Subcutaneous abdominal adipose tissue (tissue), 5 donors: ENCODE results near the gene GLE1.

Experiments
- H3K27ac ChIP-seq: one replicate; pipeline ENCODE4 v1.7.0; 2013; ENCODE audit warnings: low read depth, mild to moderate bottlenecking, inconsistent platforms, low read length, moderate library complexity
- H3K27me3 ChIP-seq, 5 donors: one replicate each; pipeline ENCODE4 v1.7.0; 2013; ENCODE audit warnings: low read length in 5 of 5, inconsistent platforms in 1 of 5; ENCODE audit not compliant: control insufficient read depth in 5 of 5, insufficient read depth in 4 of 5
- H3K36me3 ChIP-seq, 5 donors: one replicate each; pipeline ENCODE4 v1.7.0; 2013; ENCODE audit warnings: low read length in 5 of 5; ENCODE audit not compliant: control insufficient read depth in 5 of 5, insufficient read depth in 5 of 5
- H3K4me1 ChIP-seq, 5 donors: one replicate each; pipeline ENCODE4 v1.7.0; 2013; ENCODE audit warnings: low read length in 5 of 5, mild to moderate bottlenecking in 3 of 5, moderate library complexity in 1 of 5; ENCODE audit not compliant: control insufficient read depth in 5 of 5, insufficient read depth in 5 of 5
- H3K4me3 ChIP-seq, 5 donors: one replicate each; pipeline ENCODE4 v1.7.0; 2013; ENCODE audit warnings: low read length in 5 of 5, low read depth in 1 of 5
- H3K9ac ChIP-seq, 5 donors: one replicate each; pipeline ENCODE4 v1.7.0; 2013; ENCODE audit warnings: low read length in 5 of 5, mild to moderate bottlenecking in 4 of 5, moderate library complexity in 3 of 5
- H3K9me3 ChIP-seq, 5 donors: one replicate each; pipeline ENCODE4 v1.7.0; 2013; ENCODE audit warnings: low read length in 5 of 5; ENCODE audit not compliant: control insufficient read depth in 5 of 5
- donor health status: healthy.
- donor health status: healthy.
- donor health status: healthy.
- donor health status: healthy.
- donor health status: healthy.

Gene GLE1

DNA sequence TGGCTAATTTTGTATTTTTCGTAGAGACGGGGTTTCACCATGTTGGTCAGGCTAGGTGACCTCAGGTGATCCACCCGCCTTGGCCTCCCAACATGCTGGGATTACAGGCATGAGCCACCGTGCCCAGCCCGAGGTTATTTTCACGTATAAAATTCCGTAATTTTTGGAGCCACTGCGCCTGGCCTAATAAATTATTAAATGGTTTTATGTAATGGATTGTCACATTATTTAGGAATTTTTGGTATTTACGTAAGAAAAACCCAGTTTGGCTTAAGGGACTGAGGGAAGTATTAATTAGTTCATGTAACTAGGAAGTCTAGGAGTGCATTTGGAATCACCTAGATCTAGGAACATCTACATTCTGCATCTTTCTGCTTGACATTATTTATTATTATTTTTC, 8.3 kb downstream of the GLE1 start:
- Histone ChIP-seq H3K9me3 (no peaks in the 10 kb centered on the region), H3K4me3 (no peak overlapping the region), H3K27me3 (no peaks in the 10 kb centered on the region), H3K4me1 (no peaks in the 10 kb centered on the region), H3K27ac (no peak overlapping the region), H3K9ac (no peak overlapping the region), H3K36me3 (peaks cover 11 to 62% (median 43%) of the 10 kb centered on the region in 5 donors)

GRCh38 chr9:128521956-128522355, 17.4 kb downstream of the GLE1 start:
- H3K27ac ChIP-seq = no peak overlapping the region
- H3K9ac ChIP-seq = no peak overlapping the region
- H3K27me3 ChIP-seq = no peaks in the 10 kb centered on the region
- H3K9me3 ChIP-seq = no peaks in the 10 kb centered on the region
- H3K36me3 ChIP-seq = peaks cover 19 to 67% (median 41%) of the 10 kb centered on the region in 5 donors
- H3K4me3 ChIP-seq = no peak overlapping the region
- peaks cover 0 to 8% (median 0%) of the 10 kb centered on the region in 5 donors for H3K4me1 ChIP-seq

- H3K4me3 ChIP-seq = no peak overlapping the region
- no peaks in the 10 kb centered on the region for H3K27me3 ChIP-seq
- H3K36me3 ChIP-seq = peaks cover 19 to 70% (median 43%) of the 10 kb centered on the region in 5 donors
- no peak overlapping the region for H3K27ac ChIP-seq
- H3K9me3 ChIP-seq = no peaks in the 10 kb centered on the region
- peaks cover 0 to 8% (median 0%) of the 10 kb centered on the region in 5 donors for H3K4me1 ChIP-seq
- H3K9ac ChIP-seq = peak overlapping the region in 1 of 5 donors; percentile 35
Observed at GRCh38 chr9:128523199-128523925, 18.8 kb downstream of the GLE1 start.

DNA sequence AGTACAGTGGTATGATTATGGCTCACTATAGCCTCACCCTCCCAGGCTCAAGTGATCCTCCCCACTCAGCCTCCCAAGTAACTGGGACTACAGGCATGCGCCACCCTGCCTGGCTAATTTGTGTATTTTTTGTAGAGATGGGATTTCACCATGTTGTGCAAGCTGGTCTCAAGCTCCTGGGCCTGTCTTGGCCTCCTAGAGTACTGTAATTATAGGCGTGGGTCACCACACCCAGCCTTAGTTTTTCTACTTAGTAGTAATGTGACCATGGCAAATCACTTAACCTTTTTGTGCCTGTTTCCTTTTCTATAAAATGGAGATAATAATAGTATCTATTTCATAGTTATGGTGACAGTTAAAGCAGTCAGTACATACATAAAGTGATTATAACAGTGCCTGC, 22.2 kb downstream of the GLE1 start:
- Histone ChIP-seq H3K4me3 (no peak overlapping the region), H3K9me3 (no peaks in the 10 kb centered on the region), H3K27ac (no peak overlapping the region), H3K9ac (no peak overlapping the region), H3K27me3 (no peaks in the 10 kb centered on the region), H3K4me1 (peaks cover 0 to 25% (median 0%) of the 10 kb centered on the region in 5 donors), H3K36me3 (peaks cover 24 to 84% (median 54%) of the 10 kb centered on the region in 5 donors)

GRCh38 chr9:128528445-128529160, 24.1 kb downstream of the GLE1 start:
- Histone ChIP-seq H3K27ac (no peak overlapping the region), H3K9me3 (no peaks in the 10 kb centered on the region), H3K36me3 (peaks cover 23 to 84% (median 52%) of the 10 kb centered on the region in 5 donors), H3K4me3 (no peak overlapping the region), H3K4me1 (peaks cover 0 to 19% (median 0%) of the 10 kb centered on the region in 5 donors), H3K9ac (peak overlapping the region in 2 of 5 donors; percentile 7 to 17), H3K27me3 (no peaks in the 10 kb centered on the region)

DNA sequence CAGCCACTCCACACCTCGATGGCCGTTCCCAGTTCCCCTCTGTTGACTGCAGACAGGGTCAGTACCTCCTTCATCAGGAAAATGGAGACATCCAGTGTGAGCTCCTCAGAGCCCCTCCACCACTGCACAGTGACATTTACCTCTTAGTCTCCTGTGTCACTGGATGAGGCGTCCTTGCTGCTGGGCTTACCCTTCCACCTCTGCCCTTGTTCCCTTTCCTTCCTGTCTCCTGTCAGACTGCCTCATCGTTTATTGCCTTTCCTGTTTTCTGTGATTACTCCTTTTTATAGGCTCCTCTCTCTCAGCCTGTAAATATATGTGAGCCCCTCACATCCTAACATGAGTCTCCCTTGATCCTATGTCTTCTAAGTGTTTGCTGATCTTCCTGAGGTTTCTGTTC, 24.7 kb downstream of the GLE1 start:
- peaks cover 23 to 84% (median 55%) of the 10 kb centered on the region in 5 donors for H3K36me3 ChIP-seq
- H3K27me3 ChIP-seq = no peaks in the 10 kb centered on the region
- H3K27ac ChIP-seq = no peak overlapping the region

GRCh38 chr9:128532581-128532980, 28.1 kb downstream of the GLE1 start:
- H3K27ac ChIP-seq = no peak overlapping the region
- peaks cover 18 to 77% (median 46%) of the 10 kb centered on the region in 5 donors for H3K36me3 ChIP-seq
- H3K4me3 ChIP-seq = no peak overlapping the region
- H3K4me1 ChIP-seq = peaks cover 0 to 17% (median 0%) of the 10 kb centered on the region in 5 donors
- H3K9me3 ChIP-seq = no peaks in the 10 kb centered on the region
- H3K27me3 ChIP-seq = no peaks in the 10 kb centered on the region
- H3K9ac ChIP-seq = no peak overlapping the region

More for the DNA sequence above, 24.7 kb downstream of the GLE1 start:
- H3K9ac ChIP-seq = peak overlapping the region in 2 of 5 donors; percentile 7 to 17
- H3K9me3 ChIP-seq = no peaks in the 10 kb centered on the region
- peaks cover 0 to 17% (median 0%) of the 10 kb centered on the region in 5 donors for H3K4me1 ChIP-seq
- H3K4me3 ChIP-seq = no peak overlapping the region

DNA sequence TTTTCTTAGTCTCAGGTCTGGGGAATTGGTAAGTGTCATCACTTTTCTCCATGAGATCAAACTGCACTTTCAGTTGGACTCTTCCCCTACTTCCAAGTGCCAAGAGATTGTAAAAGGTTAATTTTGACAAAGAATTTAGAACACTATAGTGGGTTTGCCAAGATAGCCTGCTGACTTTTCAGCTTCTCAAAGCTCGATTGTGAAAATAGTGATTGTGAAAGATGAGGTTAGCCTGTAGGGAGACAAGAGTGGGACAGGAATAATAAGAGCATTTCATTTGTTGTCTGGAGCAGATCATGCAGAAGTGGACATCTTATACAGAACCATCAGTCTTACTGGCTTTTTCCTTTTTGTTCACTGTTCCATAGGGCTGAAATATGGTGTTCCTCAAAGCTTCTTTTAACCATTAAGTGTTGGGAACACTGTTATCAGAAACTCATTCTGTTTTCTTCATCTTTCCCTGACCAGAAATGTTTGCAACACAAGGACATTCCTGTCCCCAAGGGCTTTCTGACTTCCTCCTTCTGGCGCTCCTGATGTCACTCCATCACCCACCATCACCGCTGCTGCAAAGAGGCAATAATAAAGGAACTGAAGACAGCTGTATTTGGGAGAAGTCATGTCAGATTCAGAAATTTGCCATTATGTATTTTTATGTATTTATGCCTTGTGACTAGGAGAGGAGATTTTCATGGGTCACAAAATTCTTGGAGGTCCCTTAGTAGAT, 36.3 kb downstream of the GLE1 start:
- Histone ChIP-seq H3K27me3 (no peaks in the 10 kb centered on the region), H3K4me1 (peaks cover 3 to 15% (median 10%) of the 10 kb centered on the region in 5 donors), H3K36me3 (peaks cover 27 to 67% (median 59%) of the 10 kb centered on the region in 5 donors), H3K27ac (peak overlapping the region; percentile 3), H3K9me3 (no peaks in the 10 kb centered on the region), H3K9ac (peak overlapping the region in 1 of 5 donors; percentile 25), H3K4me3 (no peak overlapping the region)

- H3K36me3 ChIP-seq = peaks cover 4 to 13% (median 9%) of the 10 kb centered on the region in 5 donors
Observed at GRCh38 chr9:128546504-128546903, 42.0 kb downstream of the GLE1 start.

More at GRCh38 chr9:128546504-128546903, 42.0 kb downstream of the GLE1 start:
- peaks cover 3 to 27% (median 21%) of the 10 kb centered on the region in 5 donors for H3K4me1 ChIP-seq
- no peaks in the 10 kb centered on the region for H3K27me3 ChIP-seq
- H3K9ac ChIP-seq = no peak overlapping the region
- no peaks in the 10 kb centered on the region for H3K9me3 ChIP-seq
- no peak overlapping the region for H3K4me3 ChIP-seq
- no peak overlapping the region for H3K27ac ChIP-seq
